Motor neuron (in vitro differentiated cells): ENCODE results near the gene MFAP5. TPM values are rescaled to one million over a fixed set of nuclear protein-coding genes. Genes with fewer than 3 reads are reported as not detected.
A peak's percentile ranks its signal among the peaks of the same experiment; 100 is the strongest.

Experiments
- ATAC-seq, 8 experiments: fragments of 200-7000 bp; cut with Tn5 transposase; replicated peaks in 6 of 8; 2 replicates each; pipeline ENCODE4 v1.8.0; 2021; ENCODE audit warnings: mild to moderate bottlenecking in 8 of 8, moderate library complexity in 8 of 8
- H3K27ac ChIP-seq, 2 donors: fragments of 250-450 bp; sonication (Bioruptor Pico); 2 replicates each; pipeline ENCODE4 v1.9.0; 2021; ENCODE audit warnings: antibody characterized with exemption in 2 of 2, mild to moderate bottlenecking in 2 of 2, moderate library complexity in 1 of 2
- H3K4me1 ChIP-seq, 2 donors: fragments of 250-450 bp; sonication (Bioruptor Pico); replicated peaks in 1 of 2; 2 replicates each; pipeline ENCODE4 v1.6.1; 2021; ENCODE audit warnings: antibody characterized with exemption in 2 of 2, mild to moderate bottlenecking in 2 of 2, moderate library complexity in 1 of 2
- H3K4me3 ChIP-seq, 5 donors: fragments of 250-450 bp; sonication (Bioruptor Pico); 2 replicates each; pipeline ENCODE4 v1.9.0; 2021; ENCODE audit warnings: antibody characterized with exemption in 5 of 5, mild to moderate bottlenecking in 5 of 5, moderate library complexity in 4 of 5
- WGBS, 10 experiments: fragments of 450-650 bp; shearing (Covaris generic); methylation state at CpG; one replicate each; pipeline ENCODE4 v1.0.0; 2022; 5-methylcytosine and 5-hydroxymethylcytosine counted together
- in situ Hi-C, 9 experiments: fragments of 400-800 bp; cut with MboI; loops; one replicate each; pipeline ENCODE4 v1.15.0; 2021; ENCODE audit warnings: low sequenced_read_pairs in 9 of 9, low pct_unique_long_range_greater_than_20kb in 2 of 9; ENCODE audit not compliant: unreplicated experiment in 9 of 9
- total RNA-seq, 8 experiments: library from RNA; unstranded; fragments of 300-600 nt; gene quantifications; 2 replicates each; pipeline versions ENCODE4 v1.2.3 to v1.2.4, GENCODE V29; 2022

MFAP5 gene
- total RNA-seq, 8 experiments from 2014 or later = 0.66 to 1.9 (median 0.81) TPM; not detected in 3

GRCh38 chr12:8692573-8692972 lies 29.9 kb upstream of the MFAP5 start:
- H3K27ac ChIP-seq = peak overlapping the region; percentile 70 to 78
- in situ Hi-C loops = loop anchor here in 6 of 9 experiments (25.0 kb wide), 2 partner anchors 195 to 345 kb away; no protein-coding TSS in a partner anchor
- peaks cover 43 to 49% of the 10 kb centered on the region in 2 donors for H3K4me1 ChIP-seq
- peak overlapping the region in 2 of 5 donors; percentile 0 to 12 for H3K4me3 ChIP-seq
- peak; percentile 56 to 82 (median 75) for ATAC-seq
- WGBS, 10 experiments = 0 to 55% (median 13%) methylated on average over 1 to 4 of the region's 5 CpGs; no CpG with 5 or more reads in 2 of the 10 experiments

DNA sequence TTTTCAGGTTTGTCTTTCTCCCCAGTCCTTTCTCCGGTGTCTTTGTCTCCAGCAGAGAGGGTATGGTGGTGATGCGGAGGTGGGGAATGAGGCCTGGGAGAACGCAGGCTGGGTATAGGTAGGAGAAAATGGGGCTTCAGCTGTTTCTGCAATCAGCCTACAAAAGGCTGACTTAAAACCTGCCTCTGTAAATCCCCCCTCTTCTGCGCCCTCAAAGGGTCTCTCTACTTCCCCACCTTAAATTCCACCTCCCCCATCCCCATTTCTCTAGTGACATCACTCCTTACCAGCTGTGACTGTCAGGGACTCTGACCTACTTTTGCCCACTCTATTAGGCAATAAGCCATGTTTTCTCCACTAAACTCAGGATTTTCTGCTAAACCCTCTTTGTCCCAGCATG lies 27.1 kb upstream of the MFAP5 start:
- H3K27ac ChIP-seq = no peak overlapping the region
- 0 to 100% (median 88%) methylated on average over 1 to 4 of the region's 4 CpGs; no CpG with 5 or more reads in 2 of the 10 experiments for WGBS, 10 experiments
- ATAC-seq = no peak
- H3K4me3 ChIP-seq = no peak overlapping the region
- in situ Hi-C loops = loop anchor here in 7 of 9 experiments (10.0 to 25.0 kb wide), 3 partner anchors 195 to 348 kb away; no protein-coding TSS in a partner anchor
- peaks cover 50 to 51% of the 10 kb centered on the region in 2 donors for H3K4me1 ChIP-seq

DNA sequence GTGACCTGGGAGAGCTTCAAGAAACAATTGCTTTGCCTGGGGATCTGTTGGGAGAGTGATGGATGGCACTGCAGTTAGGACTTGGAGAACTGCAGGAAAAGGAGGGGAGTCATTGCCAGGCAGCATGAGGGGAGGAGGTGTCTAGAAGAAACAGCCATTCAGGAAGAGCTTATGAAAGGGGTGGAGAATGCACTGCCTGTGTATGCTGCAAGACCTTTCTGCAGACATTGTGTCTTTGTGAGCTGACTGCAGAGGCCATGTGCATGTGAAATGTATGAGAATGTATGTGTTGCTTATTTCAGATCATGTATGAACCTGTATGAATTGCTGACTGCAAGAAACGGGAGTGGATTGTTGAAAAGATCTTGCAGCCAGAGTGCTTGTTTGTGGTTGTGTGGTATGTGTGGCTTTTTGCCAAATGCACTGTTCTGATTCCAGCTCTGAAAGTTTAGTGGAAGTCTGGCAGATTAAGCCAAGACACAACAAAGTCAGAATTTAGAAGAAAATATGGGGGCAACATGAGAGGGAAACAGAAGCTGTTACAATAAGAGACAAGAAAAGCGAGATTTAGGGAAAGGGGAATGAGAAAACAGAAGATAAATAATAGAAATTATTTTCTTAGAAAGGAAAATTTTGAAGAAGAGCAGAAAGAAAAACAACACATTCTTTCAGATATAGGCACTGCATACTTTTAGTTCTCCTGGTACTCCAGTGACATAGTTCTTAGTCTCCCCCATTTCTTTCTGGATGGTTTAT lies 25.4 kb upstream of the MFAP5 start:
- in situ Hi-C loops = loop anchor here in 7 of 9 experiments (10.0 to 25.0 kb wide), 3 partner anchors 197 to 349 kb away; no protein-coding TSS in a partner anchor
- ATAC-seq = peak; percentile 81 to 98 (median 96)
- 4 to 79% (median 28%) methylated on average over 1 to 2 of the region's 2 CpGs for WGBS, 10 experiments
- peak overlapping the region in 4 of 5 donors; percentile 9 to 16 (median 12) for H3K4me3 ChIP-seq
- H3K27ac ChIP-seq = peak overlapping the region; percentile 84 to 89
- H3K4me1 ChIP-seq = peaks cover 43% of the 10 kb centered on the region in 2 donors

GRCh38 chr12:8685051-8685450 lies 22.4 kb upstream of the MFAP5 start:
- H3K4me3 ChIP-seq = no peak overlapping the region
- H3K4me1 ChIP-seq = peaks cover 25 to 26% of the 10 kb centered on the region in 2 donors
- H3K27ac ChIP-seq = no peak overlapping the region
- WGBS, 10 experiments = 52 to 100% (median 89%) methylated on average over 1 to 2 of the region's 2 CpGs
- ATAC-seq = no peak
- in situ Hi-C loops = loop anchor here in 7 of 9 experiments (10.0 to 25.0 kb wide), 3 partner anchors 200 to 352 kb away; no protein-coding TSS in a partner anchor

DNA sequence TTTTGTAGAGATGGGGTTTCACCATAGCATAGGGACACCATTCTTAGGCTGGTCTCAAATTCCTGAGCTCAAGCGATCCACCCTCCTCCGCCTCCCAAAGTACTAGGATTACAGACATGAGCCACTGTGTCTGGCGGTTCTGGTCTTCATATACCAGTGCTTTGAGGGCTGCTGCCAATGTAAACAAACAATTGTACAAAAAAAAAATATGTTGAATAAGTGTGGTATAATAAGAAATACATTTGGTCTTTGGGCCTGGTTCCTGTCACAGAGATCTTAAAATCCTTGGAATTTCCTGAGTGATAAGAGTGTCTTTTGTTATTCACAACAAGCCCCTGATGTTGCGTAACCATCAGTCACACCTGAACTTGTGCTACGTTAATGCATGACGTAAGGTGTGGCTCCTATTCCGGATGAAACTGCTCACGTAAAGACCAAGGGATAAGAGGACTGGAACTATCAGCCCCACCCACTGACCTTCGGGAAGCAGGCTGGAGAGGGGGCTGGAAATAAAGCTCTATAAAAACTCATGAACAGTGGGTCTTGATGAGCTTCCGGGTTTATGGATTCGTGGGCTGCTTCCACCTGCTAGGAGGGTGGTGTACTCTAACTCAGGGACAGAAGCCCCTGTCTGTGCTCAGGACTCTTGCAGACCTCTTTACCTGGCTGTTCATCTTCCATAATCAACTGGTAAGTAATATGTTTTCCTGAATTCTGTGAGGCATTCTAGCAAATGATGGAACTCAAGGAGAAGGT lies 18.7 kb upstream of the MFAP5 start:
- in situ Hi-C loops = loop anchor here in 7 of 9 experiments (10.0 to 25.0 kb wide), 3 partner anchors 203 to 356 kb away; no protein-coding TSS in a partner anchor
- no peak overlapping the region for H3K4me3 ChIP-seq
- 16 to 92% (median 73%) methylated on average over 2 to 11 of the region's 11 CpGs; no CpG with 5 or more reads in 2 of the 10 experiments for WGBS, 10 experiments
- no peak overlapping the region for H3K27ac ChIP-seq
- peak in 2 of 8 experiments; percentile 28 to 50 for ATAC-seq
- H3K4me1 ChIP-seq = no peaks in the 10 kb centered on the region

DNA sequence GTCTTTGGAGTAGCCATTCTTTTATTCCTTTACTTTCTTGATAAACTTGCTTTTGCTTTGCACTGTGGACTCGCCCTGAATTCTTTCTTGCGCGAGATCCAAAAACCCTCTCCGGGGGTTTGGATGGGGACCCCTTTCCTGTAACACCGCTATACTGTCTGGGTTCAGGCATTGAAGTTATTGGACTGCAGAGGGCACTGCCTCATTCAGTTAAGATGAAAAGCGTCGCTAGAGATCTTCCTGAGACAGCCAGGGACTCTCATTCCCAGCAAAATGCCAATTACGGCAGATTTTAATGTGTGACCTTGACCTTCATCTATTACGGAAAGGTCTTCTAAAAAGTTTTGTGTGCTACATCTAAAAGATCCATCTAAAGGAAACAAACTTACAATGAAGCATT lies 17.9 kb upstream of the MFAP5 start:
- Histone ChIP-seq H3K4me1 (peaks cover 0 to 3% of the 10 kb centered on the region in 2 donors), H3K4me3 (no peak overlapping the region), H3K27ac (no peak overlapping the region)
- ATAC-seq = no peak
- 9 to 97% (median 86%) methylated on average over 2 to 8 of the region's 9 CpGs; no CpG with 5 or more reads in 1 of the 10 experiments for whole genome bisulfite sequencing, 10 experiments
- in situ Hi-C loops = loop anchor here in 7 of 9 experiments (10.0 to 25.0 kb wide), 3 partner anchors 204 to 357 kb away; no protein-coding TSS in a partner anchor

DNA sequence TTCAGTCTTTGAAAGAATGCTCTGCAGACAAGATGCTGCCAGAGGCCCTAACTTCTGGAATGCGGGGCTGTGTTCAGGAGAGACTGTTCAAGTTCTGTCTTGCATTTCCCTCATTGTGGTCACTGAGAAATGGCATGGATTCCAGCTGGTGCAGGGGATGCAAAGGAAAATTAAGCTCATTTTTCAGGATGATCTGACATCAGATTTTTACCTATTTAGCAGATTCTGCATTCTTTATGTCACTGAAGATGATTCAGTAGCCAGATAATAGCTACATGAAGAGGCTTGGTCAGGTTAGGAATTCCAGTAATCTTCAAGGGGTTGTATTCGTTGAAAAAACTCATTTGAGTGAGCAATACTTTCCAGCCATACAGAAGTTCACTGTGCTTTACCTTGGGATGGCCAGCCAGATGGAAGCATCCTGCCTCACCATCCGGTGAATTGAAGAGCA lies 16.1 kb upstream of the MFAP5 start:
- H3K27ac ChIP-seq = no peak overlapping the region
- WGBS, 10 experiments = 0 to 100% (median 88%) methylated on average over 1 to 3 of the region's 3 CpGs; no CpG with 5 or more reads in 3 of the 10 experiments
- in situ Hi-C loops = loop anchor here in 6 of 9 experiments (25.0 kb wide), 2 partner anchors 209 to 359 kb away; no protein-coding TSS in a partner anchor
- no peak for ATAC-seq
- H3K4me1 ChIP-seq = peaks cover 0 to 6% of the 10 kb centered on the region in 2 donors
- no peak overlapping the region for H3K4me3 ChIP-seq

DNA sequence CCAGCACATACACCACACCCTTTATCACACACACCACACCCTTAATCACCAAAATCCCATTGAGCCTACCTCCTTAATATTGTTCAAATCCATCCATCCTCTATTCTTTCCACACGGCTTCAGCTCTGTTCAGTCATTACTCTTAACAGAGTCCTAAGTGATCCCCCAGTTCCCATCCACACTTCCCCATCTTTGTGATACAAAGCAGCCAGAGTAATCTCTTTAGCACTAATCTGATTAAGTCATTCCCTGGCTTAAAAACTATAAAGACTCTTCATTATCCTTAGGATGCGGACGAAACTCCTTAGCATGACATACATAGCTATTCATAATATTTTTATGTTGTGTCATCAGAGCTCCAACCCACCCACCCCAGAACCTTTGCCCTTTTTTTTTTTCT lies 14.7 kb upstream of the MFAP5 start:
- no peak for ATAC-seq
- Histone ChIP-seq H3K4me3 (no peak overlapping the region), H3K27ac (no peak overlapping the region), H3K4me1 (peaks cover 0 to 6% of the 10 kb centered on the region in 2 donors)
- WGBS, 10 experiments = 86 to 93% (median 90%) methylated on average over 1 to 3 of the region's 3 CpGs; no CpG with 5 or more reads in 3 of the 10 experiments
- in situ Hi-C loops = loop anchor here in 6 of 9 experiments (25.0 kb wide), 2 partner anchors 210 to 360 kb away; no protein-coding TSS in a partner anchor

- Histone ChIP-seq H3K4me1 (peaks cover 0 to 6% of the 10 kb centered on the region in 2 donors), H3K4me3 (no peak overlapping the region), H3K27ac (no peak overlapping the region)
- in situ Hi-C loops = loop anchor here in 6 of 9 experiments (25.0 kb wide), 2 partner anchors 211 to 361 kb away; no protein-coding TSS in a partner anchor
- WGBS, 10 experiments = 29 to 85% (median 76%) methylated on average over 2 to 4 of the region's 4 CpGs; no CpG with 5 or more reads in 3 of the 10 experiments
- ATAC-seq = no peak
Observed at GRCh38 chr12:8676651-8677050, 14.0 kb upstream of the MFAP5 start.

DNA sequence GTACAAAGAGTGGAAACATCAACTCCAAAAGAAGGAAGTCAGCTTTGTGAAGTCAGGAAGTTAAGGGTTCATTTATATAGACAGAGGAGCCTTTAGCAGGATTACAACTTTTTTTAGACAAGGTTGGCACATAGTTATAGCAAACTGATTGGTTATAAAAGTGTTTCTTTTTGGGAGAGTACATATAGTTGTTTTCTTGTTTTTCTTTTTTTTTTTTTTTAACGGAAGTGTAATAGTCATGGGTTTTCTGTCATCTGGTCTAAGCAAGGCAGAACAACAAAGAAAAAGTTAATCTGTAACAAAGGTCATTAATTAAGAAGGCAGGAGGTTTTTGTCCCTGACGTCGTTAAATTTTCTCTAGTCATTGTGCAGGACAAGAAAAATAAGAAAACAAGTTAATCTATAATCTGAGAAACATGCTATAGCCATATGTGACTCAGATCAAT lies 13.0 kb upstream of the MFAP5 start:
- WGBS, 10 experiments = 0 to 46% (median 0%) methylated on average over 1 to 3 of the region's 3 CpGs; no CpG with 5 or more reads in 1 of the 10 experiments
- Histone ChIP-seq H3K4me1 (peaks cover 0 to 6% of the 10 kb centered on the region in 2 donors), H3K4me3 (no peak overlapping the region), H3K27ac (no peak overlapping the region)
- no peak for ATAC-seq
- in situ Hi-C loops = loop anchor here in 6 of 9 experiments (25.0 kb wide), 2 partner anchors 212 to 362 kb away; no protein-coding TSS in a partner anchor

- Histone ChIP-seq H3K27ac (no peak overlapping the region), H3K4me1 (peaks cover 0 to 6% of the 10 kb centered on the region in 2 donors), H3K4me3 (no peak overlapping the region)
- 63 to 100% (median 80%) methylated on average over 1 to 4 of the region's 5 CpGs; no CpG with 5 or more reads in 3 of the 10 experiments for WGBS, 10 experiments
- ATAC-seq = no peak
- in situ Hi-C loops = loop anchor here in 2 of 9 experiments (25.0 kb wide), 2 partner anchors 215 to 365 kb away; no protein-coding TSS in a partner anchor
Observed at GRCh38 chr12:8672381-8672780, 9.8 kb upstream of the MFAP5 start.

DNA sequence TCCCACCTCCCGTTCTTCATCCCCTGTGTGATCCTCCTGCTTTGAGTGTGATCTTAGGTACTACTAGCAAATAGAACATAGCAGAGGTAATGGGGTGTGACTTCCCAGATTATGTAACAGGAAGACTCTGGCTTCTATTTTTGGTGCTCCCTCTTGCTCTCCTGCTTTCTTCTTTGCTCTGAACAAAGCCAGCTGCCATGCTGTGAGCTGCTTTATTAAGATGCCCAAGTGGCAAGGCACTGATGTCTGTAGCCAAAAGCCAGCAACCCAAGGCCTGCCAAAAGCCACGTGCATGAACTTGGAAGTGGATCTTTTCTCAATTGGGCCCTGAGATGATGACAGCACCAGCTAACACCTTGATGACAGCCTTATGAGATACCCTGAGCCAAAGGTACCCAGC lies 5.8 kb upstream of the MFAP5 start:
- no peaks in the 10 kb centered on the region for H3K4me1 ChIP-seq
- in situ Hi-C loops = loop anchor here in 2 of 9 experiments (25.0 kb wide), 2 partner anchors 219 to 369 kb away; no protein-coding TSS in a partner anchor
- no peak for ATAC-seq
- 10 to 100% (median 54%) methylated on average over 1 to 2 of the region's 2 CpGs; no CpG with 5 or more reads in 6 of the 10 experiments for WGBS, 10 experiments
- H3K4me3 ChIP-seq = no peak overlapping the region
- H3K27ac ChIP-seq = no peak overlapping the region
